H7 (cell line): ENCODE measurements around the gene POP4. TPM values are rescaled to one million over a fixed set of nuclear protein-coding genes. Genes with fewer than 3 reads are reported as not detected.
"Not testable (repeated sequence)": the region's sequence is repeated elsewhere in the genome, so short reads cannot be mapped to it uniquely, and the experiment has no call there.

Source experiments
- DNase-seq: peaks from one replicate; pipeline ENCODE4 v3.0.0; 2012
- H3K27me3 ChIP-seq: 2 replicates; pipeline ENCODE4 v1.6.0; 2011; ENCODE audit warnings: mild to moderate bottlenecking, low read length; ENCODE audit not compliant: control insufficient read depth, insufficient read depth
- H3K36me3 ChIP-seq: replicated peaks from 2 replicates; pipeline ENCODE4 v1.5.1; 2011; ENCODE audit warnings: low read length; ENCODE audit not compliant: control insufficient read depth, insufficient read depth
- H3K4me3 ChIP-seq: 2 replicates; pipeline ENCODE4 v1.5.1; 2011; ENCODE audit warnings: low read depth, mild to moderate bottlenecking, control low read depth, low read length, moderate library complexity; ENCODE audit not compliant: insufficient read depth
- total RNA-seq: library from RNA; depleted of rRNA; stranded (reverse); fragments of >200 nt; shearing (Covaris generic); gene quantifications from 2 replicates; pipeline ENCODE4 v1.2.3, GENCODE V29; 2014; rRNA removed

The POP4 gene, protein sequence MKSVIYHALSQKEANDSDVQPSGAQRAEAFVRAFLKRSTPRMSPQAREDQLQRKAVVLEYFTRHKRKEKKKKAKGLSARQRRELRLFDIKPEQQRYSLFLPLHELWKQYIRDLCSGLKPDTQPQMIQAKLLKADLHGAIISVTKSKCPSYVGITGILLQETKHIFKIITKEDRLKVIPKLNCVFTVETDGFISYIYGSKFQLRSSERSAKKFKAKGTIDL
- total RNA-seq = 63.5 and 69.1 TPM in 2 replicates

- Histone ChIP-seq H3K4me3 (peak within 1 kb of the TSS; percentile 96), H3K27me3 (no peaks in the 10 kb centered on the region), H3K36me3 (no peaks in the 10 kb centered on the region; the same call in 1 of the 2 replicates)
- peak; percentile 98 for DNase-seq
Observed at GRCh38 chr19:29605653-29606419, at the start of gene POP4. POP4 (plus strand) TSS chr19:29606283; CDS start chr19:29606319, 36 bp downstream.

GRCh38 chr19:29559110-29559509 lies 47.0 kb upstream of the POP4 start:
- H3K27me3 ChIP-seq, H3K4me3 ChIP-seq, H3K36me3 ChIP-seq, DNase-seq: not testable (repeated sequence)

- H3K4me3 ChIP-seq = no peak overlapping the region
- no peaks in the 10 kb centered on the region for H3K27me3 ChIP-seq
- DNase-seq = no peak
- no peaks in the 10 kb centered on the region for H3K36me3 ChIP-seq
Observed at GRCh38 chr19:29559743-29560142, 46.3 kb upstream of the POP4 start.

- no peaks in the 10 kb centered on the region for H3K27me3 ChIP-seq
- H3K36me3 ChIP-seq = no peaks in the 10 kb centered on the region
- H3K4me3 ChIP-seq = no peak overlapping the region
- DNase-seq = no peak
Observed at GRCh38 chr19:29560313-29561075, 45.6 kb upstream of the POP4 start.

DNA sequence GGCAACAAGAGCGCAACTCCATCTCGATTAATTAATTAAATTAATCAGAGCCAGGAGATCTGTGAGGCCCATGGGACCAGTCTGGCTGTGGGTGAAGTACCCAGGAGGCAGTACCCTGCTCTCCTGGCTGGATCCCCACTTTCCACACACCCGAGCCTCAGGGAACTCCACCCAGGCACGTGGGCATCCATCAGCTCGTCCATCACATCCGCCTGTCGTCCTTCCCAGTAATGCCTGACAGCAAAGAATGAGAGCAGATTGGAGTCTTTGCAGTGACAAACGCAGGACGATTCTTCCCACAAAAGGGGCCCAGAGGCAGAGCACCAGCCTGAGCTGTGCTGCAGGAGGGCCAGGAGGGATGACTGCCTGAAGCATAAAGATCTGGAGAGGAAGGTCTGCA lies 44.5 kb upstream of the POP4 start:
- Histone ChIP-seq H3K4me3 (no peak overlapping the region), H3K36me3 (no peaks in the 10 kb centered on the region), H3K27me3 (no peaks in the 10 kb centered on the region)
- DNase-seq = no peak

DNA sequence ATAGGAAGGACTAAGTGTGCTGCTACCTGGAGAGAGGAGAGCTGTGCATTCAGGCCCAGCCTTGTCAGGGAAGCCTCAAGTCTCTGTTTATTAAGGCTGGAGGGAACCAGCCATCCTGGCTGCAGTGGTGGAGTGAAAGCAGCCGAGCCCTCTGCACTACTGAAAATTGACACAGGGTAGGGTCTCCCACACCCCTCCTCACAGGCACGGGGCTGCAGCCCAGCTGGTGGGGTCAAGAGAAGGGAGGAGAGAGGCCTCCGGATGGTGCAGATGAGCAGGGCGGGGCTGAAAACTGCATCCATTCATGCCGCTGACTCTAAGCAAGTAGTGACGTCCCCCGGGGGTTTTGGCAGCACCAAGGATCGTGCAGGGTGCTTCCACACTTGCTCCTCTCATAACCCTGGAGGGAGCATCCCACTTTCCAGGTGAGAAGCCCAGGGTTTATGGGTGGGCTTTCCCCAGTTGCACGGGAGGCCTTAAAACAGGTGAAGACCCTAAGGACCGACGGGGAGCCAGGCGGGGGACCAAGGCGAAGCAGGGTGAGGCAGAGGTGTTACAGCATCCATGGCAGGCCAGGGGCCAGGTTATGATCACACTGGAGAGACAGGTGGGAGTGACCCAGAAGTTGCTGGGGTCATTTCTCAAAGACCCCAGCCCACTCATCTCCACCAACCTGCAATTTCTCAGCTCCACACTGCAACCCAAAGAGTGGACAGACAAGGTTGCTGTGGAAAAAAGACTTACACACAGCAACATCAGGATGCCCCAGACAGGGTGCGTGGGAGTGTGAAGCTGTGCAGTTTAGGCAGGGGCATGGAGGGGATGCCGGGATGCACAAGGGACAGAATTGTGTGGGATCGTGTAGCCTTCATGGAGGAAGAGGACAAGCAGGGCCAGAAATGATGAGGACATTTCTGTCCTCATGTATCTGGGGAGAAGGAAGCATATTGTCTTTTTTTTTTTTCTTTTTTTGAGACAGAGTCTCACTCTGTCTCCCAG lies 43.5 kb upstream of the POP4 start:
- no peaks in the 10 kb centered on the region for H3K36me3 ChIP-seq
- DNase-seq = no peak

GRCh38 chr19:29563486-29564101 lies 42.5 kb upstream of the POP4 start:
- peak; percentile 34 for DNase-seq
- no peaks in the 10 kb centered on the region for H3K36me3 ChIP-seq
- no peak overlapping the region for H3K4me3 ChIP-seq
- H3K27me3 ChIP-seq = no peaks in the 10 kb centered on the region

More for the DNA sequence above, 43.5 kb upstream of the POP4 start:
- no peak overlapping the region for H3K4me3 ChIP-seq
- H3K27me3 ChIP-seq = no peaks in the 10 kb centered on the region

DNA sequence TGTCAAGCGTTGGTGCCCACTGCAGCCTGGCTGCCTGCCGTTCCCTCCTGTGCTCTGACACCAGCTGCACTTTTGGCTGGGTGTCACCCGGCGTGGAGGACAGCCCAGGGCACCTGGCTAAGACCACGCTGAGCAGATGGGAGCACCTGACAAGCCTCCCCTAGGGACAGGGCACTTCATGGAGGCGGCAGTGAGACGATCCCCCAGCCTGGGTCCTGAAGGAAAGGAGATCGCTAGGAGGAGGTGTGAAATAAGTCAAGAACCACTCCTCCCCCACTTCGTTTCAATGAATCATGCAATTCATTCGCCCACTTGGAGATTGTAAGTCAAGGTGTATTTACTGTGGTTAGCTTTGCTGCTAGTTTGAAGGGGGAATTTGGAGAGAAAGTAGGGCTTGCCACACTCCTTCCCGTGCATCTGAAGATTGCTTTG lies 41.5 kb upstream of the POP4 start:
- Histone ChIP-seq H3K27me3 (no peaks in the 10 kb centered on the region), H3K4me3 (no peak overlapping the region), H3K36me3 (no peaks in the 10 kb centered on the region)
- DNase-seq = peak; percentile 41

DNA sequence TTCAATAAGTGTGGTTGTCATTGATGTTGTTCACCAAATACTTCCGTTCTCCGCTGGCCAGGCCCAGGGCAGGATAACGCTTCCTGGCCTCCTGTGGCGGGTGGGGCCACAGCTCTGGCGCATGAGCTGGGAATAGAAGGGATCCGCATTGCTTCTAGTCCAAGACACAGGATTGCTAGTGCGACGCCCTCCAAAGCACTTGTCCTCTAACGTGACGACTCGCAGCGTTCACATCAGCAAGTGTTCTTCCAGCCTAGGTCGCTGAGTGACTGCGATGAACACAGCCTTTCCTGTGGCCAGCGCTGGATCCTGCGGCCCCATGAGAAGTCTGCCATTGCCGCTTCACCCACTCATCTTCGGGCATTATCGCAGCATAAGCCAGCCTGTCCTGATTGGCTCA lies 40.9 kb upstream of the POP4 start:
- peak; percentile 39 for DNase-seq
- no peaks in the 10 kb centered on the region for H3K36me3 ChIP-seq
- H3K4me3 ChIP-seq = no peak overlapping the region

DNA sequence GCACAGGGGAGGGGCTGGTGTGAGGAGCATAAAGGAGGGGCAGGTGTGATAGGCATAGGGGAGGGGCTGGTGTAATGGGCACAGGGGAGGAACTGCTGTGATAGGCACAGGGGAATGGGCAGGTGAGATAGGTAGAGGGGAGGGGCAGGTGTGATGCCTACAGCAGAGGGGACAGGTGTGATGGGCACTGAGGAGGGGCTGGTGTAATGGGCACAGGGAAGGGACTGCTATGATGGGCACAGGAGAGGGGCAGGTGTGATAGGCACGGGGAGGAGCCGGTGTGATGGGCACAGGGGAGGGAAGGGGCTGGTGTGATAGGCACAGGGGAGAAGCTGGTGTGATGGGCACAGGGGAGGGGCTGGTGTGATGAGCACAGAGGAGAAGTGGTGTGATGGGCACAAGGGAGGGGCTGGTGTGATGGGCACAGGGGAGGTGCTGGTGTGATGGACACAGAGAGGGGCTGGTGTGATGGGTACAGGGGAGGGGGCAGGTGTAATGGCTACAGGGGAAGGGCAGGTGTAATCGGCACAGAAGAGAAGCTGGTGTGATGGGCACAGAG lies 39.5 kb upstream of the POP4 start:
- no peaks in the 10 kb centered on the region for H3K36me3 ChIP-seq
- DNase-seq = no peak
- H3K27me3 ChIP-seq = no peaks in the 10 kb centered on the region
- H3K4me3 ChIP-seq = no peak overlapping the region

More for the DNA sequence above, 40.9 kb upstream of the POP4 start:
- no peaks in the 10 kb centered on the region for H3K27me3 ChIP-seq

DNA sequence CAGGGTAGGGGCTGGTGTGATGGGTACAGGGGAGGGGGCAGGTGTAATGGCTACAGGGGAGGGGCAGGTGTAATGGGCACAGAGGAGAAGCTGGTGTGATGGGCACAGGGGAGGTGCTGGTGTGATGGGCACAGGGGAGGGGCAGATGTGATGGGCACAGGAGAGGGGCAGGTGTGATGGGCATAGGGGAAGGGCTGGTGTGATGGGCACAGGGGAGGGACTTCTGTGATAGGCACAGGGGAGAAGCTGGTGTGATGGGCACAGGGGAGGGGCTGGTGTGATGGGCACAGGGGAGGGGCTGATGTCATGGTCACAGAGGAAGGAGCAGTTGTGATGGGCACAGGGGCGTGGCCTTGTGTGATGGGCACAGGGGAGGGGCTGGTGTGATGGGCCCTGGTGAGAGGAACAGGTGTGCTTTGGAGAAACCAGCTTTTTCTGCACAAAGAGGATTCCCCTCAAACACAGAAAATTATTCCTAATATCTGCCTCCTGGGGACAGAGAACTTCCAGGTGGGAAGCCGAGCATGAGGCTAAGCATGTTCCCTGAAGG lies 38.6 kb upstream of the POP4 start:
- H3K36me3 ChIP-seq = no peaks in the 10 kb centered on the region
- DNase-seq = no peak
- H3K4me3 ChIP-seq = no peak overlapping the region
- no peaks in the 10 kb centered on the region for H3K27me3 ChIP-seq

GRCh38 chr19:29568036-29569025 lies 37.8 kb upstream of the POP4 start:
- H3K27me3 ChIP-seq = no peaks in the 10 kb centered on the region
- DNase-seq = peak; percentile 59
- no peaks in the 10 kb centered on the region for H3K36me3 ChIP-seq
- H3K4me3 ChIP-seq = no peak overlapping the region
